ENCODE data around the gene GPR3. TPM values are rescaled to one million over a fixed set of nuclear protein-coding genes. Genes with fewer than 3 reads are reported as not detected.
A peak's percentile ranks its signal among the peaks of the same experiment; 100 is the strongest.

GPR3 gene
- total RNA-seq, 1 donor from 2014 or later = 0.86 TPM

DNA sequence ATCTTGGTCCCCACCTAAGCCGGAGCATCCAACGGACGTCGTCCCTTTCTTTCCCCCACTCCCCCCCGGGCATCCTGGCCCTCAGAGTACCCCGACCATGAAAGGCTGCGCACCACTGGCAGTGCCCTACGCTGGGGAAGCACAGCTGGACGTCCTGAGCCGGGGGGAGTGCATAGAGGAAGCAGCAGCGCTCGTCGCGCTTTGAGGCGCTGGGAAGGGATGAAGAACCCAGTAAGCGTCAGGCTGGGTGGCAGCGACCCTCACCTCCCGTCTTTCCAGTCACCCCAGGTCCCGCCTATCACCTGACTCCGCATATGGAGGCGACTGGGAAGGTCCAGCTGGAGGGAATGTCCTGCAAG lies 31.4 kb upstream of the GPR3 start:
- no peak overlapping the region for H3K4me2 ChIP-seq (ENCODE audit: low read length)
- no peak overlapping the region for H3K4me3 ChIP-seq (ENCODE audit: insufficient read depth, low read depth, low read length)
- H3K27ac Mint-ChIP-seq (ENCODE audit: unreplicated experiment) = no peak overlapping the region
- no peaks in the 10 kb centered on the region for H3K9me3 ChIP-seq (ENCODE audit: insufficient read depth, low read depth, low read length)
- H3K27me3 Mint-ChIP-seq (ENCODE audit: low read depth, unreplicated experiment) = peaks cover 30% of the 10 kb centered on the region
- H3K27ac ChIP-seq (ENCODE audit: low read depth, low read length) = no peak overlapping the region
- no peaks in the 10 kb centered on the region for H3K27me3 ChIP-seq (ENCODE audit: insufficient read depth, low read length)
- peaks cover 2% of the 10 kb centered on the region for H3K4me1 Mint-ChIP-seq (ENCODE audit: low read depth, unreplicated experiment)
- H3K79me2 ChIP-seq (ENCODE audit: insufficient read depth, low read length) = no peaks in the 10 kb centered on the region
- H3K9ac ChIP-seq (ENCODE audit: low read length) = no peak overlapping the region
- peaks cover 7% of the 10 kb centered on the region for H3K4me1 ChIP-seq (ENCODE audit: insufficient read depth, low read length)
- peaks cover 32% of the 10 kb centered on the region for H3K36me3 Mint-ChIP-seq (ENCODE audit: low read depth, unreplicated experiment)
- H2AFZ ChIP-seq (ENCODE audit: low read depth, low read length) = peak overlapping the region; percentile 60
- H3K36me3 ChIP-seq (ENCODE audit: insufficient read depth, low read length) = peaks cover 1% of the 10 kb centered on the region
- H3K9me3 Mint-ChIP-seq (ENCODE audit: unreplicated experiment) = no peaks in the 10 kb centered on the region
- no peak for FAIRE-seq
- peak overlapping the region; percentile 45 for H3K4me3 Mint-ChIP-seq (ENCODE audit: unreplicated experiment)
- DNase-seq (ENCODE audit: low read depth) = no peak
- no peak for TF ChIP-seq EZH2 (IDR thresholded peaks at IDR 0.05; ENCODE audit: insufficient read depth, low read length)
- TF ChIP-seq CTCF (IDR thresholded peaks at IDR 0.05; ENCODE audit: insufficient read depth, low read depth, low read length) = no peak
- no peaks in the 10 kb centered on the region for H4K20me1 ChIP-seq (ENCODE audit: insufficient read depth, low read length)

DNA sequence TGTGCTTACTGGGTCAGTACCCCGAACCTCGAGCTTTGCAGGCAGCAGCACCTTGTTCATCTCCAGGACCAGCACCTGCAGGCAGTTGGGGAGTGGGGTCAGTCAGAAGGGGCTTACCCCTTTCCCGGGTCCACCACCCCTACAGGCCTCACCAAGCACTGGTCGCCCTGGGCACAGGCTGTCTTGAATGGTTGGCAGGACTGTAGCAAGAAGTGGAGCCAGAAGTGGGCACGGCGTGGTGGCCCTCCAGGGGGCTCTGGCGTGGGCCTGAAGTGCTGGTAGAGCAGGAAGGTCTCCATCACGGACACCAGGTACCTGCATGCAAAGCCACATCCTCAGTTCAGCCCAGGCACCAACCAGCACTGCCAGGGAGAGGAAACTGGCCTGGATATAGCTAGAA lies 30.9 kb upstream of the GPR3 start:
- Mint-ChIP-seq H3K9me3 (ENCODE audit: unreplicated experiment) (no peaks in the 10 kb centered on the region), H3K4me3 (ENCODE audit: unreplicated experiment) (no peak overlapping the region)
- no peak overlapping the region for H3K4me2 ChIP-seq (ENCODE audit: low read length)

More for the DNA sequence above, 30.9 kb upstream of the GPR3 start:
- DNase-seq (ENCODE audit: low read depth) = no peak
- no peaks in the 10 kb centered on the region for H4K20me1 ChIP-seq (ENCODE audit: insufficient read depth, low read length)
- no peaks in the 10 kb centered on the region for H3K27me3 ChIP-seq (ENCODE audit: insufficient read depth, low read length)
- no peaks in the 10 kb centered on the region for H3K9me3 ChIP-seq (ENCODE audit: insufficient read depth, low read depth, low read length)
- FAIRE-seq = no peak
- Mint-ChIP-seq H3K27me3 (ENCODE audit: low read depth, unreplicated experiment) (peaks cover 30% of the 10 kb centered on the region), H3K4me1 (ENCODE audit: low read depth, unreplicated experiment) (peaks cover 2% of the 10 kb centered on the region), H3K27ac (ENCODE audit: unreplicated experiment) (no peak overlapping the region), H3K36me3 (ENCODE audit: low read depth, unreplicated experiment) (peaks cover 32% of the 10 kb centered on the region)
- TF ChIP-seq CTCF (IDR thresholded peaks at IDR 0.05; ENCODE audit: insufficient read depth, low read depth, low read length) = no peak
- no peak for TF ChIP-seq EZH2 (IDR thresholded peaks at IDR 0.05; ENCODE audit: insufficient read depth, low read length)
- no peaks in the 10 kb centered on the region for H3K36me3 ChIP-seq (ENCODE audit: insufficient read depth, low read length)
- peaks cover 7% of the 10 kb centered on the region for H3K4me1 ChIP-seq (ENCODE audit: insufficient read depth, low read length)
- H3K4me3 ChIP-seq (ENCODE audit: insufficient read depth, low read depth, low read length) = no peak overlapping the region
- no peaks in the 10 kb centered on the region for H3K79me2 ChIP-seq (ENCODE audit: insufficient read depth, low read length)
- H3K9ac ChIP-seq (ENCODE audit: low read length) = no peak overlapping the region
- no peak overlapping the region for H2AFZ ChIP-seq (ENCODE audit: low read depth, low read length)
- no peak overlapping the region for H3K27ac ChIP-seq (ENCODE audit: low read depth, low read length)
